Endothelial cell of umbilical vein (primary cell): ENCODE measurements around the gene OR14K1.

Experiments
- CTCF ChIP-seq, 2 donors: IDR thresholded peaks; 1 replicate in 1 of 2; 2 replicates in 1 of 2; pipeline ENCODE4 v1.5.1; 2011; ENCODE audit warnings: low read length in 2 of 2, mild to moderate bottlenecking in 2 of 2, moderate library complexity in 2 of 2, control low read depth in 1 of 2, inconsistent platforms in 1 of 2, low read depth in 1 of 2; ENCODE audit not compliant: insufficient read depth in 1 of 2; ENCODE audit errors: extremely low read depth in 1 of 2
- EZH2 ChIP-seq: IDR thresholded peaks from 2 replicates; pipeline ENCODE4 v1.6.1; 2012; ENCODE audit warnings: borderline replicate concordance, low read depth, mild to moderate bottlenecking, moderate library complexity, low read length, inconsistent platforms; ENCODE audit not compliant: severe bottlenecking
- JUN ChIP-seq: IDR thresholded peaks from 2 replicates; pipeline ENCODE4 v1.6.1; 2011; ENCODE audit warnings: borderline replicate concordance, low read depth; ENCODE audit not compliant: insufficient read length, insufficient read depth
- MAX ChIP-seq: IDR thresholded peaks from 2 replicates; pipeline ENCODE4 v1.6.1; 2011; ENCODE audit not compliant: insufficient read depth, insufficient read length
- POLR2A ChIP-seq: IDR thresholded peaks from 2 replicates; pipeline ENCODE4 v1.6.1; 2012; ENCODE audit warnings: low read depth, mild to moderate bottlenecking, control low read depth, low read length
- POLR2AphosphoS5 ChIP-seq: IDR thresholded peaks from 2 replicates; pipeline ENCODE4 v1.6.1; 2012; ENCODE audit warnings: low read depth, mild to moderate bottlenecking, control low read depth, low read length, moderate library complexity; ENCODE audit not compliant: insufficient read depth

GRCh38 chr1:247769603-247770002, 31.2 kb downstream of the OR14K1 start:
- TF ChIP-seq POLR2A, result no peak
- TF ChIP-seq CTCF (IDR thresholded peaks at IDR 0.05; ENCODE audit: extremely low read depth in 1 of 2, insufficient read depth in 1 of 2, low read depth in 1 of 2, low read length in 2 of 2), result no peak
- TF ChIP-seq MAX, result no peak
- no peak for TF ChIP-seq EZH2
- TF ChIP-seq JUN, result no peak
- TF ChIP-seq POLR2AphosphoS5, result no peak
